HG02840 (cell line): ENCODE measurements around the gene GLUL.
A peak's percentile ranks its signal among the peaks of the same experiment; 100 is the strongest.

Source experiments
- ATAC-seq: cut with Tn5 transposase; IDR thresholded peaks from one replicate; pipeline ENCODE4 v1.9.1; 2021; ENCODE audit warnings: mild to moderate bottlenecking, moderate library complexity, moderate number of reproducible peaks; ENCODE audit not compliant: unreplicated experiment, low FRiP score

The GLUL gene

DNA sequence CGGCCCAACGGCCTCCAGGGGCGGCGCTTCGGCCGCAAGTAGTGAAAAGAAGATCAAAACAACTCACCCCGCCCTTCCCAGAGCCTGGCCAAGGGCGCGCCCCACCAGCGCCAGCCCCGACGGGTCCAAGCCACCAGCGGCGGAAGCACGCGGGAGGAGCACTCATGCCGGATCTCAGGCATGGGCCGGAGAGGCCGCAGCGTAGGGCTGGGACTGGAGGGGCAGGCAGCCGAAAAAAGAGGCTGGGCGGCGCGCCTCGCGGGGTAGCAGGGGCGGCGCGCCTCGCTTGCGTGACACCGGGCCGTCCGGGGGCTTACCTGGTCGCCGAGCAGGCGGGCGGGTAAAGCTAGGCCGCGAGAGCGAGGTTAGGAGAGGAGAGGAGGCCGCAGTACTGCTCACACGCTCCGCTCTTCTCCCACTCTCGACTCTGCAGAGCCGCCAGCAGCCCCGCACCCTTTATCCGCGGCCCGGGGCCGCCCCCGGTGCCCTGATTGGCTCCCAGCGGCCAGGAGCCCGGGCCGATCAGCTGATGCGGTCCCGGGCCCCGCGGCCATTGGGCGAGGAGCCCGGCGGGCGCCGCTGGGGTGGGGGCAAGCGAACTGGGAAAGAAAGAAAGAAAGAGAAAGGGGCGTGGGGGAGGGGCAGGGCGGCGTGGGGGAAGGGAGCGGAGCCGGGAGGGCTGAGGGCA is at the start of gene GLUL:
Gene GLUL (minus strand): TSS at position 429 of the 688 bp plus-strand sequence. CDS start 3,053 bp downstream, outside the sequence.
- ATAC-seq = peak; percentile 60

DNA sequence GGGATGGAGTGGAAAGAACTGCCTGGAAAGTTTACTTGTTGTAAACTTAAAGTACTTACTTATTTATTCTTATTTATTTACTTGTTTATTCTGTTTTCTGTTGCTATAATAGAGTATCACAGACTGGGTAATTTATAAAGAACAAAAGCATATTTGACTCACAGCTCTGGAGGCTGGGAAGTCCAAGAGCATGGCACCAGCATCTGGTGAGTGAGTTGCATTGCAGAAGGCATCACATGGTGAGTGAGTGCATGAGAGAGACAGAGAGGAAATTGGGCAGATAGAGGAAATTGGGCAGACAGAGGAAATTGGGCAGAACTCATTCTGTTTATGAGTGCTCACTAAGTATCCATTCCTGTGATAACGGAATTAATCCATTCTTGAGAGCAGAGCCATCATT is 46.7 kb upstream of the GLUL start:
- ATAC-seq = no peak

DNA sequence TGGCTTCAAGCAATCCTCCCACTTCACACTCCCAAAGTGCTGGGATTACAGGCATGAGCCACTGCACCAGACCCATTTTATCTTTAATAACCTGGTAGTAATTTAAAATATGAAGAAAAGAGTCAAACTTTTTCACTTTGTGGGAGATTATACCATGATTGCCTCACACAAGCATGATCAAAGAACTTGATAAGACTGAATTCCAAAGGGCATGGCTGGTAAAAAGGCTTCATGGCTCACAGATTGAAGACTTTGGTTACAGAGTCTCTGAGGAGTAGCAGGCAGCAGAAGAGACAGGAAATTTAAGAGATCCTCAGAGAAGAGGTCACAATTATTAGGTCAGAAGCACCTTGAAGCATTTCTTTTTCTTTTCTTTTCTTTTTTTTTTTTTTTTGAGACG is 42.0 kb upstream of the GLUL start:
- no peak for ATAC-seq

DNA sequence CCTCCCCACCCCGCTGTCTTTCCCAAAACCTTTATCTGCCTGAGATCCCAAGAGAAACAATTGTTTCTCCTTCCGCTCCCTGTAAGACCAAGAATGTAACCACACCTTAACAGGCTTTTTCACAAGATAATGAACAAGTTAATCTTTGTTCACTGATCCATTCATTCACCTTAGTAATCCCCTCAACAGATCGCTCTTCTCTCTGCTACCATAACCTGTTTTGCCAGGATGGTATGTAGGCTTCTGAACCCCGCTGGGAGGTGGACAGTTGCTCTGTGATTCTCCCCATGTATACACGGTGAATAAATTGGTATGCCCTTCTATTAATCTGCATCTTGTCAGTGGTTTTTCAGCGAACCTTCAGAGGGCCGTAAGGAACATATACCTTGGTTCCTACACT is 39.7 kb upstream of the GLUL start:
- no peak for ATAC-seq

DNA sequence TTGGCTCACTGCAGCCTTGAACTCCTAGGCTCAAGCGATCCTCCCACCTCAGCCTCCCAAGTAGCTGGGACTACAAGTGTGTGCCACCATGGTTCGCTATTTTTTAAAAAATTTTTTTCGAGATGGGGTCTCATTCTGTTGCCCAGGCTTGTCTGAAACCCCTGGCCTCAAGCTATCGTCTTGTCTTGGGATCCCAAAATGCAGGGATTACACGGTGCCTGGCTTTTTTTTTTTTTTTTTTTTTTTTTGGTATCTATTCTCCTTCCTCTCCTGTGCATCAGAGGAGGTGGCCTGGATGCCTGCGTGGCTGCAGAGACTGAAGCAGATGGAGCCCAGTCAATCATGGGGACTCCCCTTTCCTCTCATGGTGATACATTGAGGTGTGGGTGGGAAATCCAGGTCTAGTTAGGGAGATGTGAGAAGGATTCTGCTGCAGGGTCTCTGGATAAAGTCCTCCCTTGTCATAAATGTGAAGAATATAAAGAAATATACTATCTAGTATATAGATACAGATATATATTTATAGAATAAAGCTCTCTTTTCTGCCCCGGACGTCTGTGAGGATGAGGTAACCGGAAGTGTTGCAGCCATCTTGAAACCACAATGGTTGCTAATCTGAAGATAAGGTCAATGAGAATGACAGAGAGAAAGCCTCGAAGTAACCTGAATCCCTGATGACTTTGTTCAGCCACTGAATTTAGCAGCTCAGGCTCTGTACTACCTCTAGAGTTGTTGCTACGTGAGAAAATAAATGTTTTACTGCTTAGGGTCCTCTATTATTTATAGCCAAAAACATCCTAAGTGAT is 38.9 kb upstream of the GLUL start:
- ATAC-seq = no peak

- no peak for ATAC-seq
These were observed 36.5 kb upstream of the GLUL start for GRCh38 chr1:182428043-182428442.

DNA sequence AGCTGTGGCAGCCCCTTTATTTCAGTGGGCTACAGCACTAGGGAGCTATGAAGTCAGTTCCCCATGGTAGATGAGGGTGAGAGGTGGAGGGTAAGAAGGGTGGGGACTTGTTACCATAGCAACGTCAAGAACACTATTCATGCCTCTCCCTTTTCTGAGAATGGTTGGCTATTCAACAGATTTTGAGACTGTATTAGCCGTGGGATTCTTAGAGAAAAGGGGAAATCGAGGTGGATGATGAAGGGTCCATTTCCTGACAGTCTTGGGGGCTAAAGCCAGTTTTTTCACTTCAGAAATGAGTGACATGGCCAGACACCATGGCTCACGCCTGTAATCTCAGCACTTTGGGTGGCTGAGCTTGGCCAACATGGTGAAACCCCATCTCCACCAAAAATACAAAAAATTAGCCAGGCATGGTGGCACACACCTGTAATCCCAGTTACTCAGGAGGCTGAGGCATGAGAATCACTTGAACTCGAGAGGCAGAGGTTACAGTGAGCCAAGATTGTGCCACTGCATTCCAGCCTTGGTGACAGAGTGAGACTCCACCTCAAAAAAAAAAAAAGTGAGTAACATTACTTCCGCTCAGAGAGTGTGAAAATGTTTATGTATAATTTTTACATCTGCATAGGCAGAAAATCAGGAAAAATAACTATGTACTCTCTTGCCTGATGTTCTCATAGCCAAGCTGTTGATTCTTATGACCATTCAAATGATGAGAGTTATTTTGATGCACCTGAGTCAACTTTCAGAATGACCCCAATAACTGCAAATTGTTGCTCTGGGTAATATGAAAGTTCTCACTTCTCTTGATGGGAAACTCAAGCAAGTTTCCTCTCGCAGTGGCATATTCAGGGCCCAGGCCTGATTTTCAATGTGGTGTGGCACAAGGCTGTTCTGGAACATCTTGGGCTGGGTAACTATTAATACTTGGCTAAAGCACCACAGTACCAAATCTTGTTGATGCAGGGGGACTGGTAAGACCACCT is 35.1 kb upstream of the GLUL start:
- ATAC-seq = peak; percentile 59

- no peak for ATAC-seq
These were observed 24.2 kb upstream of the GLUL start for GRCh38 chr1:182415789-182416188.

DNA sequence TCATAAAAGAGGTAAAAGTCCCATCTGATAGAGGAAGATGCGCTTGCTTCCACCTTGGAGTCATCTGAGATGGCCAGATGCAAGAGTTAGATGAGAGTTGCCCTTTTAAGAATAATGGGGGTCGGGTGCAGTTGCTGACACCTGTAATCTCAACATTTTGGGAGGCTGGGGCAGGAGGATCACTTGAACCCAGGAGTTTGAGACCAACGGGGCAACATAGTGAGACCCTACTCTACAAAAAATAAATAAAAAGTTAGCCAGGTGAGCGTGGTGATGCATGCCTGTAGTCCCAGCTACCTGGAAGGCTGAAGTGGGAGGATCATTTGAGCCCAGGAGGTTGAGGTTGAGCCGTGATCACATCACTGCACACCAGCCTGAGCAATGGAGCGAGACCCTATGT is 22.4 kb upstream of the GLUL start:
- no peak for ATAC-seq

- ATAC-seq = no peak
These were observed 21.9 kb upstream of the GLUL start for GRCh38 chr1:182413486-182413885.

- ATAC-seq = no peak
These were observed 19.2 kb upstream of the GLUL start for GRCh38 chr1:182410620-182411273.

DNA sequence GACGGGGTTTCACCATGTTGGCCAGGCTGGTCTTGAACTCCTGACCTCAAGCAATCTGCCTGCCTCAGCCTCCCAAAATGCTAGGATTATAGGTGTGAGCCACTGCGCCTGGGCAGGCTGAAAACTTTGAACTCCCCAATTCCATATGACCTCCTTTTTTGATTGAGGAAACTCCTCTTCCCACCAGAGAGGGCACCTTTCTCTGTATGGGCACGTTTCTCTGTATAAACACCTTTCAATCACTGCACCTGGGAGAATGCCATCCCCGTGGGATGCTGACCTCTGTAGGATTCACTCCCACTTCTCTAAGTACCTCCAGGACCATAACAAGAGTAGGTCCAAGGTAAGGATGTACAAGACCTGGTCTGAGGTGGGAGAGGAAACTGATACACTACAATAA is 18.5 kb upstream of the GLUL start:
- no peak for ATAC-seq

DNA sequence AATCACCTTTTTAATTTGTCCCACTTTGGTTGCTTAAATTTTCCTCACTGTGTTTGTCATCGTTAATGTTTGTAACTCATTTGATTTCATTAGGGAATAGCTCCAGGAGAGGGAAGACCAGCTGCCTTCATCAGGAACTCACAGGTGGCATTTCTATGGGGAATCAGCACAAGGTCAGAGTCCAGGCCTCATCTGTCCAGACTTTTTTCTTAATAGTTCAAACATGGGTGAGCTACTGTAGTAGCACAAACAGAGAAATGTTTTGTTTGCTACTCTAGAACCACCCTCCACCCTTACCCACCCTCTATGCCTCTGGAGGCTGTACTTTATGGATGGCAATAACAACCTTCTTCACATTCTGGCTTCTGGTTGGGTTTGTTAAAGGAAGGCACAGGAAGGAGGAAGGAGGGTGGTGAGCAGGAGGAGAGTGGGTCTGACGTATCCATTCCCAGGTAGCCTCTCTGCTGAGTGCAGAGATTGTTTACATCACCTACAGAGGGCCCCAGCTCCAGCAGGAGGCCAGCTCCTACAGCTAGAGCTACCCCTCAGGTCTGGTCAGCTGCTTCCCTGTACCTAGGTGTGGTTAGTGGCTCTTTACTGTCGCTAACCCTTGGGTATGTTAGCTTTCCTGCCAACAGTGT is 17.0 kb upstream of the GLUL start:
- no peak for ATAC-seq

- ATAC-seq = no peak
These were observed 16.1 kb upstream of the GLUL start for GRCh38 chr1:182407724-182408123.

- ATAC-seq = no peak
These were observed 14.4 kb upstream of the GLUL start for GRCh38 chr1:182406012-182406411.

GRCh38 chr1:182405578-182405977 is 14.0 kb upstream of the GLUL start:
- no peak for ATAC-seq

DNA sequence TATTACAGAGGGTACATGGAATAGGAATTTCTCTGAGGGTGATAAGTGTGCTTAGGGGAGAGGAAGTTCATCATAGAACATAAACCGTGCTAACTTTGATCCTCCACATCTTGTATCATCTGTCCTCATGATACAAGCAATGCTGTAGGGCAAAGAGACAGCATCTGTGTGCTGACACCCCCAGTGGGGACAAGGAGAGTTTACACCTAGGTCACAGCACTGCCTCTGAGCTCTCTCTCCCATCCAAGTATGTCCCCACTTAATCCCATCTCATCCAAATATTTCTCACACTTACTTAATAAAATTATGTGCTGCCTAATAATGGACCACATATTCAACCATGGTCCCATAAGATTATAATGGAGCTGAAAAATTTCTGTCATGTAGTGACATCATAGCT is 13.2 kb upstream of the GLUL start:
- no peak for ATAC-seq

- ATAC-seq = no peak
These were observed 9.0 kb upstream of the GLUL start, which contains the start of gene TEDDM1 for GRCh38 chr1:182400567-182400966. TEDDM1 (minus strand) TSS chr1:182400667; CDS start chr1:182400485, 182 bp downstream.

- no peak for ATAC-seq
These were observed 6.2 kb upstream of the GLUL start for GRCh38 chr1:182397653-182398393.
